ENCODE data around the gene UPP2. TPM values are rescaled to one million over a fixed set of nuclear protein-coding genes. Genes with fewer than 3 reads are reported as not detected.

The UPP2 gene
- total RNA-seq, 1 experiment from 2014 or later = not detected

Other genes with a start within 250 kb of the UPP2 start
- gene ACVR1, start 225.5 kb upstream of the UPP2 start, total RNA-seq (2014; rRNA removed; shearing (Covaris generic)) = 6.6 and 7.1 TPM in 2 replicates

Measured in HT-29 (cell line).